B cell (primary cell): ENCODE data around the gene NYNRIN.

ENCODE experiments used
- CTCF ChIP-seq: fragments of 200-600 bp; IDR thresholded peaks from one replicate; pipeline ENCODE4 v1.8.0; 2022; ENCODE audit warnings: antibody characterized with exemption, mild to moderate bottlenecking
- EZH2 ChIP-seq: IDR thresholded peaks from 2 replicates; pipeline ENCODE4 v1.6.1; 2012; ENCODE audit warnings: borderline replicate concordance, low read depth, mild to moderate bottlenecking, moderate library complexity, low read length; ENCODE audit not compliant: insufficient read depth, poor library complexity, severe bottlenecking

GRCh38 chr14:24378327-24378726 lies 20.5 kb upstream of the NYNRIN start:
- TF ChIP-seq CTCF, result no peak
- no peak for TF ChIP-seq EZH2
